HG03442 (cell line): ENCODE results near the gene ABCA4.
"Not testable (repeated sequence)": the region's sequence is repeated elsewhere in the genome, so short reads cannot be mapped to it uniquely, and the experiment has no call there.

ENCODE experiments used
- ATAC-seq: cut with Tn5 transposase; IDR thresholded peaks from one replicate; pipeline ENCODE4 v1.9.1; 2021; ENCODE audit warnings: mild to moderate bottlenecking, moderate library complexity; ENCODE audit not compliant: unreplicated experiment

The ABCA4 gene

GRCh38 chr1:94011129-94011528, 109.8 kb downstream of the ABCA4 start:
- ATAC-seq = no peak

- no peak for ATAC-seq
Observed at GRCh38 chr1:94009304-94009703, 111.6 kb downstream of the ABCA4 start.

- ATAC-seq = no peak
Observed at GRCh38 chr1:94006604-94007003, 114.3 kb downstream of the ABCA4 start.

- ATAC-seq = no peak
Observed at GRCh38 chr1:94004924-94005323, 116.0 kb downstream of the ABCA4 start.

GRCh38 chr1:94002046-94002787, 118.7 kb downstream of the ABCA4 start:
- ATAC-seq = no peak

GRCh38 chr1:94001397-94002045, 119.4 kb downstream of the ABCA4 start:
- ATAC-seq = no peak

GRCh38 chr1:94000510-94001282, 120.3 kb downstream of the ABCA4 start:
- no peak for ATAC-seq

- no peak for ATAC-seq
Observed at GRCh38 chr1:93999840-94000415, 121.0 kb downstream of the ABCA4 start.

- ATAC-seq = not testable (repeated sequence)
Observed at GRCh38 chr1:93998532-93998931, 122.4 kb downstream of the ABCA4 start.

- no peak for ATAC-seq
Observed at GRCh38 chr1:93997756-93998155, 123.2 kb downstream of the ABCA4 start.

GRCh38 chr1:93995837-93996536, 125.0 kb downstream of the ABCA4 start:
- ATAC-seq = no peak

GRCh38 chr1:93993731-93994130, 127.2 kb downstream of the ABCA4 start:
- no peak for ATAC-seq

GRCh38 chr1:93992954-93993353, 128.0 kb downstream of the ABCA4 start:
- no peak for ATAC-seq

GRCh38 chr1:93992190-93992589, 128.8 kb downstream of the ABCA4 start:
- no peak for ATAC-seq

GRCh38 chr1:93991271-93991670, 129.7 kb downstream of the ABCA4 start:
- ATAC-seq = no peak

GRCh38 chr1:93990477-93990876, 130.5 kb downstream of the ABCA4 start:
- ATAC-seq = not testable (repeated sequence)

GRCh38 chr1:93990010-93990409, 130.9 kb downstream of the ABCA4 start:
- ATAC-seq = no peak

GRCh38 chr1:93989601-93990000, 131.3 kb downstream of the ABCA4 start:
- no peak for ATAC-seq

- ATAC-seq = no peak
Observed at GRCh38 chr1:93988634-93989350, 132.2 kb downstream of the ABCA4 start.

GRCh38 chr1:93981274-93981667, 139.7 kb downstream of the ABCA4 start:
- no peak for ATAC-seq
